ENCODE measurements around the gene NXN. TPM values are rescaled to one million over a fixed set of nuclear protein-coding genes. Genes with fewer than 3 reads are reported as not detected.
A peak's percentile ranks its signal among the peaks of the same experiment; 100 is the strongest.
"Not testable (repeated sequence)": the region's sequence is repeated elsewhere in the genome, so short reads cannot be mapped to it uniquely, and the experiment has no call there.

Gene NXN
- total RNA-seq, 2 donors from 2014 or later = 24.4 TPM

GRCh38 chr17:1000597-1001461, 21.3 kb upstream of the NXN start:
- no peaks in the 10 kb centered on the region for H3K36me3 ChIP-seq (replicated peaks in 1 of 2; ENCODE audit: insufficient read depth in 1 of 2, low read depth in 2 of 2)
- no peaks in the 10 kb centered on the region for H3K27me3 ChIP-seq
- no peaks in the 10 kb centered on the region for H3K9me3 ChIP-seq
- 42 to 47% methylated on average over 15 of the region's 15 CpGs for WGBS, 2 donors
- intact Hi-C loops (cut with DNase I) = no loop called here
- H3K4me3 ChIP-seq = no peak overlapping the region
- H3K4me1 ChIP-seq = peaks cover 35% of the 10 kb centered on the region
- TF ChIP-seq CTCF (IDR thresholded peaks at IDR 0.05) (no peak), POLR2A (IDR thresholded peaks at IDR 0.05) (no peak)
- ATAC-seq (no peak), DNase-seq (peak in 1 of 4 donors; percentile 47)
- H3K27ac ChIP-seq = peak overlapping the region in 1 of 4 donors; percentile 25

GRCh38 chr17:998111-998510, 18.5 kb upstream of the NXN start:
- intact Hi-C loops (cut with DNase I) = no loop called here
- H3K27ac ChIP-seq = no peak overlapping the region

GRCh38 chr17:996554-997344, 17.2 kb upstream of the NXN start, which contains the start of gene TIMM22:
Gene TIMM22, plus strand, starts transcription at chr17:997129. Its CDS starts 14 bp downstream, at chr17:997143.
- no peaks in the 10 kb centered on the region for H3K36me3 ChIP-seq (replicated peaks in 1 of 2; ENCODE audit: insufficient read depth in 1 of 2, low read depth in 2 of 2)
- peak; percentile 90 to 99 (median 96) for TF ChIP-seq CTCF (IDR thresholded peaks at IDR 0.05)
- peak; percentile 40 to 86 (median 83) for TF ChIP-seq POLR2A (IDR thresholded peaks at IDR 0.05)
- WGBS, 2 donors = 0% methylated on average over 10 to 71 of the region's 71 CpGs
- peaks cover 14% of the 10 kb centered on the region for H3K4me1 ChIP-seq
- H3K4me3 ChIP-seq = peak within 1 kb of the TSS; percentile 79 to 98
- no peaks in the 10 kb centered on the region for H3K9me3 ChIP-seq
- intact Hi-C loops (cut with DNase I) = no loop called here
- H3K27me3 ChIP-seq = no peaks in the 10 kb centered on the region
- DNase-seq = peak; percentile 90 to 94 (median 94)
- ATAC-seq = peak; percentile 97
- H3K27ac ChIP-seq = peak within 1 kb of the TSS; percentile 76 to 96 (median 84)

More at GRCh38 chr17:998111-998510, 18.5 kb upstream of the NXN start:
- DNase-seq (no peak), ATAC-seq (no peak)
- Histone ChIP-seq H3K4me3 (no peak overlapping the region), H3K9me3 (no peaks in the 10 kb centered on the region), H3K4me1 (peaks cover 14% of the 10 kb centered on the region), H3K27me3 (no peaks in the 10 kb centered on the region), H3K36me3 (replicated peaks in 1 of 2; ENCODE audit: insufficient read depth in 1 of 2, low read depth in 2 of 2) (no peaks in the 10 kb centered on the region)
- 20 to 35% methylated on average over 2 of the region's 2 CpGs for WGBS, 2 donors
- TF ChIP-seq CTCF (IDR thresholded peaks at IDR 0.05) = no peak
- TF ChIP-seq POLR2A (IDR thresholded peaks at IDR 0.05) = no peak

GRCh38 chr17:995324-995723, 15.7 kb upstream of the NXN start:
- H3K4me3 ChIP-seq; H3K36me3 ChIP-seq (replicated peaks in 1 of 2; ENCODE audit: insufficient read depth in 1 of 2, low read depth in 2 of 2); ATAC-seq; H3K9me3 ChIP-seq; intact Hi-C loops (cut with DNase I); H3K27me3 ChIP-seq: not testable (repeated sequence)
- WGBS, 2 donors = 61 to 74% methylated on average over 8 of the region's 8 CpGs
- H3K27ac ChIP-seq = peak overlapping the region in 2 of 4 donors; percentile 61 to 96
- H3K4me1 ChIP-seq = peaks cover 14% of the 10 kb centered on the region
- peak in 1 of 4 donors; percentile 35 for DNase-seq

GRCh38 chr17:992933-993332, 13.4 kb upstream of the NXN start:
- intact Hi-C loops (cut with DNase I) = no loop called here
- no peaks in the 10 kb centered on the region for H3K9me3 ChIP-seq
- no peaks in the 10 kb centered on the region for H3K36me3 ChIP-seq (replicated peaks in 1 of 2; ENCODE audit: insufficient read depth in 1 of 2, low read depth in 2 of 2)
- H3K4me1 ChIP-seq = peaks cover 5% of the 10 kb centered on the region
- no peaks in the 10 kb centered on the region for H3K27me3 ChIP-seq
- no peak for DNase-seq
- TF ChIP-seq POLR2A (IDR thresholded peaks at IDR 0.05) = no peak
- TF ChIP-seq CTCF (IDR thresholded peaks at IDR 0.05) = no peak
- ATAC-seq = no peak
- no peak overlapping the region for H3K4me3 ChIP-seq
- H3K27ac ChIP-seq = no peak overlapping the region
- WGBS, 2 donors = 69 to 76% methylated on average over 10 to 13 of the region's 13 CpGs
